Skin of body (tissue), 2 donors: ENCODE data around the gene VPS41. TPM values are rescaled to one million over a fixed set of nuclear protein-coding genes. Genes with fewer than 3 reads are reported as not detected.
"Not testable (repeated sequence)": the region's sequence is repeated elsewhere in the genome, so short reads cannot be mapped to it uniquely, and the experiment has no call there.

ENCODE experiments used
- DNase-seq: peaks from one replicate; lab custom pipeline; 2025; lab: John Stamatoyannopoulos, UW
- total RNA-seq: library from RNA; depleted of rRNA; stranded (reverse); fragments of >200 nt; gene quantifications from one replicate; pipeline ENCODE4 v1.2.3, GENCODE V29; 2014

VPS41 gene
- 44.6 TPM for total RNA-seq

- peak; percentile 63 for DNase-seq
Observed at GRCh38 chr7:38908759-38909335, at the start of gene VPS41. VPS41 (minus strand) TSS chr7:38909191; CDS start chr7:38909174, 17 bp downstream.

- no peak for DNase-seq
Observed at GRCh38 chr7:38955892-38956291, 46.9 kb upstream of the VPS41 start.

- no peak for DNase-seq
Observed at GRCh38 chr7:38953971-38954370, 45.0 kb upstream of the VPS41 start.

GRCh38 chr7:38953227-38953626, 44.2 kb upstream of the VPS41 start:
- DNase-seq: no peak

GRCh38 chr7:38951213-38951612, 42.2 kb upstream of the VPS41 start:
- DNase-seq: no peak

- DNase-seq: no peak
Observed at GRCh38 chr7:38950309-38950708, 41.3 kb upstream of the VPS41 start.

GRCh38 chr7:38947541-38947940, 38.5 kb upstream of the VPS41 start:
- not testable (repeated sequence) for DNase-seq

GRCh38 chr7:38942431-38943051, 33.5 kb upstream of the VPS41 start:
- no peak for DNase-seq

GRCh38 chr7:38940774-38941173, 31.8 kb upstream of the VPS41 start:
- no peak for DNase-seq

- no peak for DNase-seq
Observed at GRCh38 chr7:38938589-38938988, 29.6 kb upstream of the VPS41 start.

GRCh38 chr7:38938001-38938485, 29.1 kb upstream of the VPS41 start:
- peak; percentile 35 for DNase-seq

- no peak for DNase-seq
Observed at GRCh38 chr7:38936641-38937040, 27.6 kb upstream of the VPS41 start.

GRCh38 chr7:38934536-38934935, 25.5 kb upstream of the VPS41 start:
- DNase-seq: no peak

- no peak for DNase-seq
Observed at GRCh38 chr7:38934051-38934450, 25.1 kb upstream of the VPS41 start.

- peak; percentile 7 for DNase-seq
Observed at GRCh38 chr7:38932509-38933168, 23.6 kb upstream of the VPS41 start.

- no peak for DNase-seq
Observed at GRCh38 chr7:38929460-38930171, 20.6 kb upstream of the VPS41 start.

- DNase-seq: no peak
Observed at GRCh38 chr7:38928506-38928905, 19.5 kb upstream of the VPS41 start.

- DNase-seq: no peak
Observed at GRCh38 chr7:38927751-38928150, 18.8 kb upstream of the VPS41 start.

- DNase-seq: no peak
Observed at GRCh38 chr7:38920731-38921130, 11.7 kb upstream of the VPS41 start.

GRCh38 chr7:38916396-38916795, 7.4 kb upstream of the VPS41 start:
- no peak for DNase-seq

GRCh38 chr7:38909870-38910269, 879 bp upstream of the VPS41 start:
- DNase-seq: no peak

- DNase-seq: no peak
Observed at GRCh38 chr7:38907766-38908165, 1.2 kb downstream of the VPS41 start.
